NCI-H2029 treated with DMSO at 0.1 percent for 48 hours (cell line): ENCODE measurements around the gene GLYATL3.
"Not testable (repeated sequence)": the region's sequence is repeated elsewhere in the genome, so short reads cannot be mapped to it uniquely, and the experiment has no call there.

Experiments used
- DNase-seq: peaks from one replicate; lab custom pipeline; 2025; lab: John Stamatoyannopoulos, UW

GLYATL3 gene

DNA sequence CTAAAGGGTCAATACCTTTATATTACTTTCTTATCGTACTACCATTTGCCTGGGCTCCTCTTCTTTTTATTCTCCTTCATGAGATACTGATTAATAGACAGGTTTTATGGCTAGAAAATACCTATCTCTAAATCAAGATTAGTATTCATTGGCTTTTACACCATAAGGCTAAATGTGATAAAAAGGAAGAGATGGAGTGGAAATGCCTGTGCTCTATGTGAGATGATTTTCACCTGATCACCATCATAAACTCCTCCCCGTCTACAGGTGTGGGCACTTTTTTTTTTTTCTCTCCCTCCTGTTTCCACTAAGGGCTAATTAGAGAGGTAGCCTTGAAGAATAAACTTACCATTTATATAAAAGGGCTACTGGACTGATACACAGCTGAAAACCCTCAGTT lies at the start of gene GLYATL3:
GLYATL3 (plus strand) TSS at position 301 of the 400 bp plus-strand sequence. CDS start 12,068 bp downstream, outside the sequence.
- peak; percentile 13 for DNase-seq

DNA sequence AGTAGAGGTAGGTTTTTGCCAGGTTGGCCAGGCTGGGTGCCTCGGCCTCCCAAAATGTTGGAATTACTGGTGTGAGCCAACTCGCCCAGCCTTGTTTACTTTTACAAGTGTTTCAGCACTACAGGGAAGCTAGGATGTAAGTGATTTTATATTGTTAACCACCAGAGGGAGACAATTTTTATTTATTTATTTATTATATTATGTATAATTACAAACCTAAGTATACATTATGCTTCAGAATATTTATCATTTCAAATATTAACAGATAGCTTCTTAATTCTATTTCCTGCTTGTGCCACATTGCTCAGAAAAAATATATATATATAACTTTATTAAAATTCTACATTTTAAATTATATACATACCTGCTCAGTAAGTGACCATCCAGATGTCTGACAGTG lies 46.5 kb upstream of the GLYATL3 start:
- no peak for DNase-seq

DNA sequence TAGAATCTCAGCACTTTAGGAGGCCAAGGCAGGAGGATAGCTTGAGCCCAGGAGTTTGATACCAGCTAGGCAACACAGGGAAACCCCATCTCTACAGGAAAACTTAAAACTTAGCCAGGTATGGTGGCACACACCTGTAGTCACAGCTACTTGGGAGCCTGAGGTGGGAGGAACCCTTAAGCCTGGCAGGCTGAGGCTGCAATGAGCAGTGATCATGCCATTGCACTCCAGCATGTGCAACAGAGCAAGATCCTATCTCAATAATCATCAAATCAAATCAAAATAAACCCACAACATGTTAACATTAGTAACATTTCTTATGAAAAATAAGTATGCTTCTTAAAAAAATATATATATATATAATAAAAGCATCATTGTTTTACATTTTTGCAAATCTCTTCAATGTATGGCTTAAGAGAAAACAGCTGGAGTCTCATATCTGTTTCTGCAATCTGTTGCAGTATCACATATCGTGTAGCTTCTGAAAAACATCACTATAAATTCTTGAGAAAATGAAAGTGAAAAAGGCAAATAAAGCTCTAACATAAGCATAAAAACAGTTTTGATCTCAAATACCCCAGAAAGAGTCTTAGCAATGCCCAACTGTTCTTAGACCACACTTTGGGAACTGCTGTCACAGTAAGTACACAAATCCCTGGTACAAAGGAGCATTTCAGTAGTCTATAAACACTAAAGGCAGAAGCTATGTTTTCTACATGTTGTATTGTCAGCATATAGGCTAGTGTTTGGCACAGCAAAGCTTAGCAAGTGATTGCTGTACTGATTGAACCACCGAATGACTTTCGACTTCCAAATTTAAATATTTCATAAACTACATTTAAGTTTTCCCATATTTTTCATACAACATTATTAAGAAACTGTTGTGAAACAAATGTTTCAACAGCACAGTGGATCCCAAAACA lies 44.7 kb upstream of the GLYATL3 start:
- no peak for DNase-seq

DNA sequence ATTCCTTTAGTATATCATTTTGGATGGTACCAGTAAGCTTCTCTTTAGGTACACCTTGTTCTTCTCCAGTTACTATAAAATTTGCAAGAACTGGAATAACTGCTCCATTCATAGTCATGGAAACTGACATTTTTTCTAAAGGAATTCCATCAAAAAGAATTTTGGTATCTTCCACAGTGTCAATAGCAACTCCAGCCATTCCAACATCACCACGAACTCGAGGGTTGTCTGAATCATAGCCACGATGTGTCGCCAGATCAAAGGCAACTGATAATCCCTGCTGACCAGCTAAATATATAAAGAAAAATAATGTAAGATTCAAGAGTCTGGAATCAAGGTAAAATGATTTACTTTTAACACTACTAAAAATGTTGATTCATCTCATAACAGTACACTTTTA lies 42.0 kb upstream of the GLYATL3 start:
- DNase-seq = no peak

DNA sequence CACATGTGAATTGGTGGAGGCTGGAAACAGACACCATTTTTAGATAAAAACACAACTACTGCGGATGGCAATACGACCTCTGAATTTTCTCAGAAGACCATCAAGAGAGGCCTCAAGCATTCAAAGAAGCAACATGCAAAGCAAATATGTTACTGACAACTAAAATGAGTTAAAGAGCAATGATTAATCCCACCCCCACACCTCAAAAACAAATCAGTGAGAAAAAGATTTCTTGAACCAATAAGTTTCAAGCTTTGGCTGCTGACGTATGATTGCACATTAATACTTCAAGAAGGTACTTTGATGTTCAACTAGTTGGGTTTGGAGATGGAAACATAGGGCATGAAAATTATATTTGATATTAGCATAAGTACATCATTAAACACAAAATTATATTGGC lies 37.7 kb upstream of the GLYATL3 start:
- DNase-seq = no peak

DNA sequence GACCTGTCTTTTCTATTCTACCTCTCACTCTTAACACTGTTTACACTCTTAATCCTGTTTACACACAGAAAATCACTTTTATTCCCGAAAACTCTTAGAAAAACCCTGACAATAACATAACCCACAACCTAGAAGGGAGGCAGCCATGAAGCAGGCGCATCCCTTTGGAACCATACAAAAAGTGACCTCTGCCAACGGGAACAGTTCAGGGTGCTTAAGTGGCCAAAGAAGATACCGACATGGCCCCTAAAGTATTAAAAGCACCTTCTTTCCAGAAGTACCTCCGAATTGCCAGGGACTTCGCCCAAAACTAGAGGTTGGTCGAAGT lies 37.2 kb upstream of the GLYATL3 start:
- DNase-seq = no peak

DNA sequence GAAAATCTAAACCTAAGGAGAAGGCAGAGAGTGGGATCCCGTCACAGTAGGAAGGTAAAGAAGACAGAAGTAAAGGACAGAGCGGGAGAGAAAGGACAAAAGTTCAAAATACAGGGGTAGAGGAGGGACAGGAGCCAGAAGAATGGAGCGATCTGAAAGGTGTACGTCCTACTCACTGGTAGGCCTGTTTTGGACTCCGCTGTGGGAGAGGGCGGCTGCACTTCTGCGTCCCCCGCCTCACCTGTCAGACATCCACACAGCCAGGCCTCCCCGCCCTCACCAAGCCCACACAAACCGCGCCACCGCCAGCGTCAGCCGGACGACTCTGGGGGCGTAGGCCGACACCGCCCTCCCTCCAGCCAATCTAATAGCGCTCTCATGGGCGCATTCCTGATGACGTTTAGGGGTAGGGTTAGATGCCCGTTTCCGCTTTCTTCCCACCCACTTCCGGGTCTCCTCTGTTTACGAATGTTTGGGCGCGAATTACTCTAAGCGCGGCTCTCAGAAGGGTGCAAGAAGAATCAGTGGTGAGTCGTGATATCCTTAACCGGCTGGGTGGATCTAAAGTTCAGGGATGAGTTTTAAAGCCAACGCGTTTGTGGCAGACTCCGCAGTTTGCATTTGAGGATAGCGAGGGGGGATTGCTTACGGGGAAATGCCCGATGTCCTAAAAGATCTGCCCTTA lies 36.7 kb upstream of the GLYATL3 start, which contains the start of the genes CENPQ and MMUT:
CENPQ (plus strand) TSS at position 444 of the 685 bp plus-strand sequence. CDS start 6,807 bp downstream, outside the sequence.
MMUT (minus strand) TSS at position 327 of the 685 bp plus-strand sequence. CDS start 3,787 bp downstream, outside the sequence.
- DNase-seq = peak; percentile 91

DNA sequence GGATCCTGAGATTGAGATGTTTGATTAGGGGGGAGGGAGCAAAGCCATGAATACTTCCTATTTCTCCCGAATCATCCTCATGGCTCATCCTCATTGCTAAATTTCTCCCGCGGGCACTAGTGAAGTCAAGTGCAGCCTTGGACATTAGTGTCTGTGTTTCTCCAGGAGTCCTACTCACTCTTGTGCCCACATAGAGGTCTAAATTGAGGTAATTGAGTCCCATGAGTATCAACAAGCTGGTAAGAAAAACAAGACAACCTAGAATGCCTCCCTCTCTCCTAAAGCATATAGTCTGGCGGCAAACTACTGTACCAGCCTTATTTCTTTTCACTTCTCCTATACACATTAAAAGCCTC lies 36.1 kb upstream of the GLYATL3 start:
- DNase-seq = no peak

DNA sequence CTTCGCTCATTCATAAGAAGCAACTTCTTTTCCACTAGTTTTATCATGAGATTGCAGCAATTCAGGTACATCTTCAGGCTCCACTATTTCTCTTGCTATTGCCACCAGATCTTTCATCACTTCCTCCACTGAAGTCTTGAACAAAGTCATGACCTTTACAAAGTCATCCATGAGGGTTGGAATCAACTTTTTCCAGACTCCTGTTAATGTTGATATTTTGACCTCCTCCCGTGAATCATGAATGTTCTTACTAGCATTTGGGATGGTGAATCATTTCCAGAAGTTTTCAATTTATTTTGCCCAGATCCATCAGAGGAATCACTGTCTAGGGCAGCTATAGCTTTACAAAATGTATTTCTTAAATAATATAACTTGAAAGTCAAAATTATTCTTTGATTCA lies 35.0 kb upstream of the GLYATL3 start:
- DNase-seq = no peak

DNA sequence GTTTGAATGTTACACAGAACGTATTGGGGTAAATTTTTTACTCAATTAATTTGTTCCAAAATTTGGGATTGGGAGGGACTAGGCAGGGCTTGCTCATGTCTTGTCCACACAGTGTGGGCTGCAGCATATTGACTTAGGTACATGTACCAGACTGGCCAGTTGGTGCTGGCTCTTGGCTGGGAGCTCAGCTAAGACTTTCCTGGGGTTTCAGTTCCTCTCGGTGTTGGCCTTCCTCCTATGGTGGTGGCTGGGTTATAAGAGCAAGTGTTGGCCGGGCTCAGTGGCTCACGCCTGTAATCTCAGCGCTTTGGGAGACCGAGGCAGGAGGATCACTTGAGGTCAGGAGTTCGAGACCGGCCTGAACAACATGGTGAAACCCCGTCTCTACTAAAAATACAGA lies 31.7 kb upstream of the GLYATL3 start:
- DNase-seq = no peak

DNA sequence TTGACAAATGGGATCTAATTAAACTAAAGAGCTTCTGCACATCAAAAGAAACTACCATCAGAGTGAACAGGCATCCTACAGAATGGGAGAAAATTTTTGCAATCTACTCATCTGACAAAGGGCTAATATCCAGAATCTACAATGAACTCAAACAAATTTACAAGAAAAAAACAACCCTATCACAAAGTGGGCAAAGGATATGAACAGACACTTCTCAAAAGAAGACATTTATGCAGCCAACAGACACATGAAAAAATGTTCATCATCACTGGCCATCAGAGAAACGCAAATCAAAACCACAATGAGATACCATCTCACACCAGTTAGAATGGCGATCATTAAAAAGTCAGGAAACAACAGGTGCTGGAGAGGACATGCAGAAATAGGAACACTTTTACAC lies 23.2 kb upstream of the GLYATL3 start:
- not testable (repeated sequence) for DNase-seq

DNA sequence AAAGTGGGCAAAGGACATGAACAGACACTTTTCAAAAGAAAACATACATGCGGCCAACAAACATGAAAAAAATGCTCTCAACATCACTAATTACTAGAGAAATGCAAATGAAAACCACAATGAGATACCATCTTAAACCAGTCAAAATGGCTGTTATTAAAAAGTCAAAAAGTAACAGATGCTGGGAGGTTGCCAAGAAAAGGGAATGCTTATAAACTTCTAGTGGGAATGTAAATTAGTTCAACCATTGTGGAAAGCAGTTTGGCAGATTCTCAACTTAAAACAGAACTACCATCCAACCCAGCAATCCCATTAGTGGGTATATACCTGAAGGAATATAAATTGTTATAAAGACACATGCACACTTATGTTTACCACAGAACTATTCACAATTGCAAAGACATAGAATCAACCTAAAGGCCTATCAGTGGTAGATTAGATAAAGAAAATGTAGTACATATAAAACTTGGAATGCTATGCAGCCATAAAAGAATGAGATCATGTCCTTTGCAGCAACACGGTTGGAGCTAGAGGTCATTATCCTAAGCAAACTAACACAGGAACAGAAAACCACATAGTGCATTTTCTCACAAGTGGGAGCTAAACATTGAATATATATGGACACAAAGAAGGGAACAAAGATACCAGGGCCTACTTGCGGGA lies 20.3 kb upstream of the GLYATL3 start:
- no peak for DNase-seq

DNA sequence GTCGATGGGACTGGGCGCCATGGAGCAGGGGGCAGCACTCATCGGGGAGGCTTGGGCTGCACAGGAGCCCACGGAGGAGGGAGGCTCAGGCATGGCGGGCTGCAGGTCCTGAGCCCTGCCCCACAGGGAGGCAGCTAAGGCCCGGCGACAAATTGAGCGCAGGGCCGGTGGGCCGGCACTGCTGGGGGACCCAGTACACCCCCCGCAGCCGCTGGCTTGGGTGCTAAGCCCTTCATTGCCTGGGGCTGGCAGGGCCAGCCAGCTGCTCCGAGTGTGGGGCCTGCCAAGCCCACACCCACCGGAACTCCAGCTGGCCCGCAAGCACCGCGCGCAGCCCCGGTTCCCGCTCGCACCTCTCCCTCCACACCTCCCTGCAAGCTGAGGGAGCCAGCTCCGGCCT lies 17.9 kb upstream of the GLYATL3 start:
- DNase-seq = not testable (repeated sequence)

DNA sequence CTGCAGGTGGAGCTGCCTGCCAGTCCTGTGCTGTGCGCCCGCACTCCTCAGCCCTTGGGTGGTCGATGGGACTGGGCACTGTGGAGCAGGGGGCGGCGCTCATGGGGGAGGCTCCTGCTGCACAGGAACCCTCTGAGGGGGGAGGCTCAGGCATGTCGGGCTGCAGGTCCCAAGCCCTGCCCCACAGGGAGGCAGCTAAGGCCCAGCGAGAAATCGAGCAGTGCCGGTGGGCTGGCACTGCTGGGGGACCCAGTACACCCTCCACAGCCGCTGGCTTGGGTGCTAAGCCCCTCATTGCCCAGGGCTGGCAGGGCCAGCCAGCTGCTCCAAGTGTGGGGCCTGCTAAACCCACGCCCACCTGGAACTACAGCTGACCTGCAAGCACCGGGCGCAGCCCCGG lies 16.3 kb upstream of the GLYATL3 start:
- not testable (repeated sequence) for DNase-seq

DNA sequence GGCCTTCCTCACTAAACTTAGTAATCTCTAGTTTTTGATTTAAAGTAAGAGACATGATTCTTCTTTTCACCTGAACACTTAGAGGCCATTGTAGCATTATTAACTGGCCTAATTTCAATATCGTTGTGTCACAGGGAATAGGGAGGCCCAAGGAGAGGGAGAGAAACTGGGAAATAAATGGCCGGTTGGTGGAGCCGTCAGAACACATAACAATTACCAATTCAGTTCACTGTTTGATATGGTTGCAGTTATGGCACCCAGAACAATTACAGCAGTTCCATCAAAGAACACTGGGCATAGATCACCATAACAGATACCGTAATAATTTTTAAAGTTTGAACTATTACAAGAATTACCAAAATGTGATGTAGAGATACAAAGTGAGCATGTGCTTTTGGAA lies 9.1 kb upstream of the GLYATL3 start:
- no peak for DNase-seq

DNA sequence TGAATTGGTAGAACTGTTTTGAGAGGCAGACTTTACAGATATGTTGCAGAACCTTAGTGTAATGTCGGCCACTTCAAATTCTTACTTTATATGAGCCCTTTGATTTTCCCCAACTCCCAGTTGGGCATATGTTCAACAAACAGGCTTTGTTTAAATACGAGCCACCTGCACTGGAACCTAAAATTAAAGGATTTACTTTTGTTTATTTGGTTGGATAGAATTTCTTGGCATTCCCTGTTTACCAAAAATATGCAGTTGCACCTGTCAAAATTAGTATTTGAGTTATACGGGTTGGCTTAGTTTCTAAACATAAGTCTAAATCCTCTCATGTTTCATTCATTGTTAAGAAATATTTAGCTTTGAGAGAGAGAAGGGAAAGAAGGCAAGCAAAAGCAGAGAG lies 2.4 kb upstream of the GLYATL3 start:
- peak; percentile 18 for DNase-seq

DNA sequence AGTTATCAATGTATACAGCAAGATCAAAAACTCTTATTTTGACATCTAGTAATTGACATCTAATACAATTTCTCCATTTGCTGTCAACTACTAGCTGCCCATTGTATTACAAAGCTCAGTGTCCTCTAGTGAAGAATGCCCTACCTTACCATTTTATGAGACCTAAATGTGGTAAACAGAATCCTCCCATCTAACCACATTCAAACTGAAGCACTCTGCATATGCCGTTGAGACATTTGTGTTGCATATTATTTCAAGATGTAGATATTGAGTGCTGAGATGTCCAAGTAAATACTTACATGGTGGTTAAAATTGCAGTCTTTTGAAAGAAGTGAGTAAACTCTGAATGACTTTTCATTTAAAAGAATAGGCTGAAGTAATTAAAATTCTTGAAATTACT lies 597 bp upstream of the GLYATL3 start:
- DNase-seq = no peak

DNA sequence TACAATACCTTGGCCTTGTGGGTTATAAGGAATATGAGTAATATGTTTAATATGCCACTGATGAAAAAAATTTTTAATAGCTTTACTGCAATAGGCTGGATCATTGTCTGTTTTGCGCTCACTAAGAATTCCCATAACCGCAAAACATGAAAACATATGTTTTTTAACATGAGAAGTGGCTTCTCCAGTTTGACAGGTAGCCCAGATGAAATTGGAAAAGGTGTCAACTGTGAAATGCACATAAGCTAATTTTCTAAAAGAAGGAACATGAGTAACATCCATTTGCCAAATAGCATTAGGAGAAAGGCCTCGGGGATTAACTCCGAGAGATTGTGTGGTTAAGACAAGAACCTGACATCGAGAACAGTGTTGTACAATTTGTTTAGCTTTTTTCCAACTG lies 4.9 kb downstream of the GLYATL3 start:
- DNase-seq = no peak

DNA sequence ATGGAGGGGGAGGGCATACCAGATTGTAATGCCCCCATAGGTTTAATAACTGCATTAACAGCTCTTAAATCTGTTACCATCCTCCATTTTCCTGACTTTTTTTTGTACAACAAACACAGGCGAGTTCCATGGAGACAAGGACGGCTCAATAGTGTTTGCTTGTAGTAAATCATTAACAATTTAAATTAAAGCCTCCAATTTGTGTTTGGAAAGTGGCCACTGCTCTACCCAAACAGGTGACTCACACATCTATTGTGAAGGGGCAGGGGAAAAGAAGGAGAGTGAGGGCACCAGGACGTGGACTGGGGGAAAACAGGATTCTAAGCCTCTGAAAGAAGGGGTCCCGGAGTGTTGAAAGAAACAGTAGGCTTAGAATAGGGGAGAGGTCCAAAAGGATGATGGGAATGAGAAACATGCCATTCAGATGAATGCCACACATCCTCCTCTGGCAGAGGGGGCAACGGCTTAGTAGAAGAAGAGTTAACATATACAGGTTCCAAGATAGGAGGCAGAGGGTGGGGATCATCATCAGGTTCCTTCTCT lies 6.9 kb downstream of the GLYATL3 start:
- DNase-seq = no peak

DNA sequence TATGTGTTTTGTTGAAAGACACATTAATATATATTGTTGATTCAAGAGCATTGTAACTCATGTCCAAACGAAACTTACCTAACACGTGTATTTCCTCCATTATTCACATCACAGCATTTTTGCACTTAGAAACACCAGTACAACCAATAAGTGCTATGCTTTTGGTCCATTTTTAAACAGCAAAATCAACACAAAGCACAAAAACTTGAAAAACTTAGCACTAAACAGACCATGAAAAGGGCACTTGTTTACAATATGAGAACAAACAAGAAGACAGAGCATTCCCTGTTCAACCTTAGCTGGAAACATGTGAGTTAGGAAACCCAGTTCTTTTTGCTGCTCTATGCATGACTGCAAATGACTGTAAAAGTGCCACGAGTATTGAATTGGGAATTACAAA lies 9.6 kb downstream of the GLYATL3 start:
- DNase-seq = no peak

DNA sequence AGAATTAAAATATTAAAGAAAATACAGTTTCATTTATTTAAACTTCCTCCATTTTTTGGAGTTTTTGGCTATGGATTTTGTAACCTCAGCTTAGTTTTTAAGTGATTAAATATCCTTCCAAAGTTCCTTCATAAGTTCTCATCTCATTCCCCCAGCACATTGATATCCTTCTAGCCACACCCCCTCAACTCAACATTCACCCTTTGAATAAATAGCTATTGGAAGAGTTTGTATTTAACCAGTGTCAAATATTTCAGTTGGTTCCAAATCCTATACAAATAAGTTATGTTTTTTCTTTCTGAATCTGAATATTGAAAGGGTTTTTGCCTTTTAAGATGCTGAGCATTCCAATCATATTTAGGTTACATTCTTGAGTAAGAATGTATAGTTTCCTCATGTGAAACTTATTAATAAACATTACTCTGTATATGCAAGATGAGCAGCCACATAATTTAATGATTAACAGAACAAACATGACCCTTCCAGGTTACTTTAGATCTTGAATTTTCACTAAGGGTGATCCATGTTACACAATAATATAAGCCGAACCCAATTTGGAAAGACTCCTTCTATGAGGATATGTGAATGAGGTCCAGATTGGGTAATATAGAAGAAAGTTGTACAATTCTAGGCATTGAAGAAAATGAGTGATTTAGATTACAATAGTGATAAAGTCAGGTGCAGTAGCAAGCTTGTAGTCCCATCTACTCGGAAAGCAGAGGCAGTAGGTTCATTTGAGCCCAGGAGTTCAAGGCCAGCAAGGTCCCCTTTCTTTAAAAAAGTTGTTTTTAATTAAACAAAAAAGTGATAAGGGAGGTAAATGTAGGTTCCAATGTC lies 13.6 kb downstream of the GLYATL3 start:
- DNase-seq = no peak
